HCT116 (cell line): ENCODE measurements around the gene C3orf22.

Source experiments
- EGR1 ChIP-seq: IDR thresholded peaks from 2 replicates; pipeline ENCODE4 v1.6.1; 2012; ENCODE audit warnings: low read depth
- JUND ChIP-seq: IDR thresholded peaks from 2 replicates; pipeline ENCODE4 v1.6.1; 2012
- MAX ChIP-seq: IDR thresholded peaks from 2 replicates; pipeline ENCODE4 v1.6.1; 2012
- POLR2A ChIP-seq: IDR thresholded peaks from 2 replicates; pipeline ENCODE4 v1.7.0; 2011; ENCODE audit warnings: borderline replicate concordance; ENCODE audit not compliant: insufficient read depth, insufficient read length; ENCODE audit errors: extremely low read depth
- REST ChIP-seq: IDR thresholded peaks from 2 replicates; pipeline ENCODE4 v1.6.1; 2012; ENCODE audit warnings: low read depth
- TF ChIP-seq, protein P1 (sequence below), 3 experiments: fragments of 200-600 bp in 1 of 3; sonication (generic) in 1 of 3; IDR thresholded peaks in 2 of 3; conservative IDR thresholded peaks in 1 of 3; 2 replicates each; pipeline ENCODE4 v1.5.1; 2012 to 2017; ENCODE audit warnings: low read depth in 2 of 3, low read length in 2 of 3, antibody characterized with exemption in 1 of 3, borderline replicate concordance in 1 of 3, control low read depth in 1 of 3, mild to moderate bottlenecking in 1 of 3, mixed read lengths in 1 of 3, mixed run types in 1 of 3, moderate library complexity in 1 of 3; ENCODE audit not compliant: insufficient read depth in 1 of 3

DNA sequence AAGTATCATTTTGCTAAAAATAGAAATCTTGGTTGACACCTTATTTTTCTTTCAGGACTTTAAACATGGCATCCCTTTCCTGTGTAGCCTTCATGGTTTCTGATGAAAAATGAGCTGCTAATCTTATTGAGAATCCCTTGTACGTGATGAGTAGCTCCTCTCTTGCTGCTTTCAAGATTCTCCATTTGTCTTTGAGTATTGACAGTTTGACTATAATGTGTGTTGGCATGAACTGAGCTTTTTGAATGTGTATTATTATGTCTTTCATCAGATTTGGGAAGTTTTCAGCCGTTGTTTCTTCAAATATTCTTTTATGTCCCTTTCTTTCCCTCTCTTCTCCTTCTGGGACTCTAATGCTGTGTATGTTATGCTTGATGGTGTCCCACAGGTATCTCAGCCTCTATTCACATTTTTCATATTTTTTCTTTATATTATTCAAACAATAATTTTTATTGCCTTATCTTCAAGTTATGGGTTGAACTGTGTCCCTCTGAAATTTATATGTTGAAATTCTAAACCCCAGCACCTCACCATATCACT lies 4.1 kb upstream of the C3orf22 start:
- TF ChIP-seq, protein P1, sequence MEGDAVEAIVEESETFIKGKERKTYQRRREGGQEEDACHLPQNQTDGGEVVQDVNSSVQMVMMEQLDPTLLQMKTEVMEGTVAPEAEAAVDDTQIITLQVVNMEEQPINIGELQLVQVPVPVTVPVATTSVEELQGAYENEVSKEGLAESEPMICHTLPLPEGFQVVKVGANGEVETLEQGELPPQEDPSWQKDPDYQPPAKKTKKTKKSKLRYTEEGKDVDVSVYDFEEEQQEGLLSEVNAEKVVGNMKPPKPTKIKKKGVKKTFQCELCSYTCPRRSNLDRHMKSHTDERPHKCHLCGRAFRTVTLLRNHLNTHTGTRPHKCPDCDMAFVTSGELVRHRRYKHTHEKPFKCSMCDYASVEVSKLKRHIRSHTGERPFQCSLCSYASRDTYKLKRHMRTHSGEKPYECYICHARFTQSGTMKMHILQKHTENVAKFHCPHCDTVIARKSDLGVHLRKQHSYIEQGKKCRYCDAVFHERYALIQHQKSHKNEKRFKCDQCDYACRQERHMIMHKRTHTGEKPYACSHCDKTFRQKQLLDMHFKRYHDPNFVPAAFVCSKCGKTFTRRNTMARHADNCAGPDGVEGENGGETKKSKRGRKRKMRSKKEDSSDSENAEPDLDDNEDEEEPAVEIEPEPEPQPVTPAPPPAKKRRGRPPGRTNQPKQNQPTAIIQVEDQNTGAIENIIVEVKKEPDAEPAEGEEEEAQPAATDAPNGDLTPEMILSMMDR (IDR thresholded peaks at IDR 0.05 in 2 of 3, conservative IDR thresholded peaks at IDR 0.05 in 1 of 3; ENCODE audit: borderline replicate concordance in 1 of 3, insufficient read depth in 1 of 3, low read depth in 2 of 3, low read length in 2 of 3) = no peak
- TF ChIP-seq REST = no peak
- no peak for TF ChIP-seq POLR2A
- no peak for TF ChIP-seq MAX
- no peak for TF ChIP-seq EGR1
- no peak for TF ChIP-seq JUND
